Muscle of arm (tissue), 14 donors: ENCODE measurements around the gene PLA2G10. TPM values are rescaled to one million over a fixed set of nuclear protein-coding genes. Genes with fewer than 3 reads are reported as not detected.
"Not testable (repeated sequence)": the region's sequence is repeated elsewhere in the genome, so short reads cannot be mapped to it uniquely, and the experiment has no call there.

Experiments used
- DNase-seq: peaks from one replicate; pipeline ENCODE4 v3.0.0-alpha.2; 2013
- long read RNA-seq, 11 donors: transcript quantifications; one replicate each; lab custom pipeline, GENCODE V29; 2026
- polyA plus RNA-seq, 12 donors: library from polyadenylated mRNA; unstranded; fragments of 120-200 nt; gene quantifications; one replicate each; pipeline ENCODE4 v1.2.1, GENCODE V29; 2013; ENCODE audit not compliant: insufficient read length in 12 of 12

PLA2G10 gene, protein sequence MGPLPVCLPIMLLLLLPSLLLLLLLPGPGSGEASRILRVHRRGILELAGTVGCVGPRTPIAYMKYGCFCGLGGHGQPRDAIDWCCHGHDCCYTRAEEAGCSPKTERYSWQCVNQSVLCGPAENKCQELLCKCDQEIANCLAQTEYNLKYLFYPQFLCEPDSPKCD
- polyA plus RNA-seq = under 1 TPM in 8 of 12 donors, not detected in 4; 0.35 to 0.81 (median 0.44) TPM
- long read RNA-seq, donor 1, partial matches to known transcripts = 0 of 2 reads
- long read RNA-seq, donor 1, other reads (novel, unspliced or antisense) = 0 of 2 reads
- long read RNA-seq, donor 2 = 0 reads
- long read RNA-seq, donor 3 = 0 reads
- long read RNA-seq, donor 4 = 0 reads
- long read RNA-seq, donor 5 = 0 reads
- long read RNA-seq, donor 6 = 0 reads
- long read RNA-seq, donor 7 = 0 reads
- long read RNA-seq, donor 8 = 0 reads
- long read RNA-seq, donor 9 = 0 reads
- long read RNA-seq, donor 10 = 0 reads
- long read RNA-seq, donor 11, partial matches to known transcripts = 54 of 54 reads
- long read RNA-seq, donor 11, other reads (novel, unspliced or antisense) = 0 of 54 reads

DNA sequence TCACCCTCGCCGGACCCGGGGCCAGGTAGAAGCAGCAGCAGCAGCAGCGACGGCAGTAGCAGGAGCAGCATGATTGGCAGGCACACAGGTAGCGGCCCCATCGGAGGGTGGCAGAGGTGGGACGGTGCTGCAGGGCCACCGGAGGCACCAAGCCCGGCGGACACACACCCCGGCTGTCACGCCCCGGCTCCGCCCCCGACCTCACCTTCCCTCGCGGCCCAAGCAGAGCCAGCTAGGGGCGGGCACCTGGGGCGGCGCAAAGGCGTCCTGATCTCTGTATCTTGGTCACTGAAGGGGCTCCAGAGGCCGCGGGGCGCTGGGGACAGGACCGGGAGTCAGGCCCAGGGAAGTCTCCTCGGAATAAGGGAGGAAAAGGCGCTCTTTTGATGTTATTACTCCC is at the start of gene PLA2G10:
TSS of gene PLA2G10 (minus strand) at position 180 of the 400 bp plus-strand sequence. CDS start at position 101, 79 bp downstream.
- DNase-seq = not testable (repeated sequence)

DNA sequence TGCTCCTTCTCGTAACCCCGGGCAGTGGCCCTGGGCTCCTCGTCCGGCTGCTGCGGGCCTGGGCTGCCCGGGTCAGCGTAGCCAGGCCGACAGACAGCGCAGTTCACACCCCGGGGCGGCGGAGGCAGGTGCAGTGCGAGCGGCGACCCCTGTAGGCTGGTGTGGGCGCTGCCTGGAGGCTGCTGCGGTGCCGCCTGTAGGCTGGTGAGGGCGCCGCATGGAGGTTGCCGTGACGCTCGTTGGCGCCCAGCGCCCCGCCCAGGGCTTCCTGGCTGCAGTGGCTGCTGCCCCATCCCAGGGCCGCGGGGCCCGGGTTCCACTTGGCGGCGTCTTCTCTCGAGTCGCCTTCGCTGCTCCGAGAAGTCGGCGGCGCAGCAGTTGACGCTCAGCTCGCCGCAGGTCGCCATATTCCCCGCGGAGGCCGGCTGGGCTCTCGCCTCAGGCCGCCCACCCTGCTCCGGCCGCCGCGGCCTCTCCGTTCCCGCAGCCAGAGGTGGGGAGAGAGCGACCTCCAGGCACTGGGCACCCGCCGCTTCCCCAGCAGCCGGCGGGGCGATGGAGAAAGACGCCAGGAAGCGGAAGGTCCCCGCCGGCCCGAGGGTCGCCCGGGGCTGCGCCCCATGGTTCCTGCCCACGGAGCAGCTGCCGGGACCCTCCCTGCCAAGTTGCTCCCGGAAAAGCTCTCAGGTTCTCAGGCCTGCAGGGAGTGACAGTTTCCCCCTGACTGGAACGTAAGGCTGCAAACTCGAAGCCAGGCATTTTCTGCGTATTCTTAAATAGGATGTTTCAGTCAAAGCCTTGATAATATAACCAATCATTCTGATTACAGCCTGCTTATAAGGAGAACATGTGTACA is 48.4 kb upstream of the PLA2G10 start, which contains the start of gene NPIPA2:
TSS of gene NPIPA2 (plus strand) at position 261 of the 856 bp plus-strand sequence. CDS start 5,533 bp downstream, outside the sequence.
- not testable (repeated sequence) for DNase-seq

DNA sequence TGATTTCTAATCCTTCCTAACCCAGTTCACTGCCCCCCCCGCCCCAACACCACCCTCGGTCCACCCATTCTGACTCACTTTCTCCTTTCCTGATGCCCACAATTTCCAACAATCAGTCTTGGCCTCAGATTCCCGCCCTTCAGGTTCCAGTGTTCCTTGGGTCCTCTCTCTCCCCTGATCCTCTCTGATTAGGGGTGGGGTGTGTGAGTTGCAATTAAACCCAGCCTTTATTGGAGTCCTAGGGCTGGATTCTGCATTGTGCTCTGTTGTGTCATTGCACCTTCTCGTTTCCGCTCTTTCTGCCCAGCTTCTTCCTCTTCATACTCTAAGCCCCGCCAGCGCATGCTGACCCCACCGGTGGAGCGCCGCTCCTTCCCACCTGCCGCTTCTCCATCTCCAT is 47.7 kb upstream of the PLA2G10 start:
- DNase-seq = not testable (repeated sequence)

DNA sequence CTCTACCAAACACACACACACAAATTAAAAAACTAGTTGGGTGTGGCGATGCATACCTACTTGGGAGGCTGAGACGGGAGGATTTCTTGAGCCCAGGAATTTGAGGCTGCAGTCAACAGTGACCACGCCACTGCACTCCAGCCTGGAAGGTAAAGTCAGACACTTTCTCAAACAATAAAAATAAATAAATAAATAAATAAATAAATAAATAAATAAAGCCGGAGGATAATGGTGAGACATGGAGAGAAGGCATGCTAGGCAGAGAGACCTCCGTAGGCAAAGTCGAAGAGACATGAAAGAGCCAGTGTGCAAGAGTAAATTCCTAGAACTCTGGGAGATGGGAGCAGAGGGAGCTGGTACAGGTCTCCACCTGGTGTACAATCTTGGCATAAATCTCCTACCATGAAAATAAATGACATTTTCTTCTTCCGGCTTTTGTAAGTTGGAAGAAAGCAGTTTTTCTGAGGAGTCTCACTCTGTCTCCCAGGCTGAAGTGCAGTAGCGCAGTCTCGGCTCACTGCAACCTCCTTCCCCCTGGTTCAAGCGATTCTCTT is 46.8 kb upstream of the PLA2G10 start:
- not testable (repeated sequence) for DNase-seq

DNA sequence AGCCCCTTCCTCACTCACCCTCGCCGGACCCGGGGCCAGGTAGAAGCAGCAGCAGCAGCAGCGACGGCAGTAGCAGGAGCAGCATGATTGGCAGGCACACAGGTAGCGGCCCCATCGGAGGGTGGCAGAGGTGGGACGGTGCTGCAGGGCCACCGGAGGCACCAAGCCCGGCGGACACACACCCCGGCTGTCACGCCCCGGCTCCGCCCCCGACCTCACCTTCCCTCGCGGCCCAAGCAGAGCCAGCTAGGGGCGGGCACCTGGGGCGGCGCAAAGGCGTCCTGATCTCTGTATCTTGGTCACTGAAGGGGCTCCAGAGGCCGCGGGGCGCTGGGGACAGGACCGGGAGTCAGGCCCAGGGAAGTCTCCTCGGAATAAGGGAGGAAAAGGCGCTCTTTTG is 39.1 kb upstream of the PLA2G10 start:
- not testable (repeated sequence) for DNase-seq

DNA sequence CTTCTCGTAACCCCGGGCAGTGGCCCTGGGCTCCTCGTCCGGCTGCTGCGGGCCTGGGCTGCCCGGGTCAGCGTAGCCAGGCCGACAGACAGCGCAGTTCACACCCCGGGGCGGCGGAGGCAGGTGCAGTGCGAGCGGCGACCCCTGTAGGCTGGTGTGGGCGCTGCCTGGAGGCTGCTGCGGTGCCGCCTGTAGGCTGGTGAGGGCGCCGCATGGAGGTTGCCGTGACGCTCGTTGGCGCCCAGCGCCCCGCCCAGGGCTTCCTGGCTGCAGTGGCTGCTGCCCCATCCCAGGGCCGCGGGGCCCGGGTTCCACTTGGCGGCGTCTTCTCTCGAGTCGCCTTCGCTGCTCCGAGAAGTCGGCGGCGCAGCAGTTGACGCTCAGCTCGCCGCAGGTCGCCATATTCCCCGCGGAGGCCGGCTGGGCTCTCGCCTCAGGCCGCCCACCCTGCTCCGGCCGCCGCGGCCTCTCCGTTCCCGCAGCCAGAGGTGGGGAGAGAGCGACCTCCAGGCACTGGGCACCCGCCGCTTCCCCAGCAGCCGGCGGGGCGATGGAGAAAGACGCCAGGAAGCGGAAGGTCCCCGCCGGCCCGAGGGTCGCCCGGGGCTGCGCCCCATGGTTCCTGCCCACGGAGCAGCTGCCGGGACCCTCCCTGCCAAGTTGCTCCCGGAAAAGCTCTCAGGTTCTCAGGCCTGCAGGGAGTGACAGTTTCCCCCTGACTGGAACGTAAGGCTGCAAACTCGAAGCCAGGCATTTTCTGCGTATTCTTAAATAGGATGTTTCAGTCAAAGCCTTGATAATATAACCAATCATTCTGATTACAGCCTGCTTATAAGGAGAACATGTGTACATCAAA is 9.3 kb upstream of the PLA2G10 start, which contains the start of gene NPIPA3:
TSS of gene NPIPA3 (plus strand) at position 256 of the 856 bp plus-strand sequence. CDS start 5,533 bp downstream, outside the sequence.
- not testable (repeated sequence) for DNase-seq

DNA sequence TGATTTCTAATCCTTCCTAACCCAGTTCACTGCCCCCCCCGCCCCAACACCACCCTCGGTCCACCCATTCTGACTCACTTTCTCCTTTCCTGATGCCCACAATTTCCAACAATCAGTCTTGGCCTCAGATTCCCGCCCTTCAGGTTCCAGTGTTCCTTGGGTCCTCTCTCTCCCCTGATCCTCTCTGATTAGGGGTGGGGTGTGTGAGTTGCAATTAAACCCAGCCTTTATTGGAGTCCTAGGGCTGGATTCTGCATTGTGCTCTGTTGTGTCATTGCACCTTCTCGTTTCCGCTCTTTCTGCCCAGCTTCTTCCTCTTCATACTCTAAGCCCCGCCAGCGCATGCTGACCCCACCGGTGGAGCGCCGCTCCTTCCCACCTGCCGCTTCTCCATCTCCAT is 8.6 kb upstream of the PLA2G10 start:
- not testable (repeated sequence) for DNase-seq

DNA sequence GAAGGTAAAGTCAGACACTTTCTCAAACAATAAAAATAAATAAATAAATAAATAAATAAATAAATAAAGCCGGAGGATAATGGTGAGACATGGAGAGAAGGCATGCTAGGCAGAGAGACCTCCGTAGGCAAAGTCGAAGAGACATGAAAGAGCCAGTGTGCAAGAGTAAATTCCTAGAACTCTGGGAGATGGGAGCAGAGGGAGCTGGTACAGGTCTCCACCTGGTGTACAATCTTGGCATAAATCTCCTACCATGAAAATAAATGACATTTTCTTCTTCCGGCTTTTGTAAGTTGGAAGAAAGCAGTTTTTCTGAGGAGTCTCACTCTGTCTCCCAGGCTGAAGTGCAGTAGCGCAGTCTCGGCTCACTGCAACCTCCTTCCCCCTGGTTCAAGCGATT is 7.8 kb upstream of the PLA2G10 start:
- DNase-seq = not testable (repeated sequence)

DNA sequence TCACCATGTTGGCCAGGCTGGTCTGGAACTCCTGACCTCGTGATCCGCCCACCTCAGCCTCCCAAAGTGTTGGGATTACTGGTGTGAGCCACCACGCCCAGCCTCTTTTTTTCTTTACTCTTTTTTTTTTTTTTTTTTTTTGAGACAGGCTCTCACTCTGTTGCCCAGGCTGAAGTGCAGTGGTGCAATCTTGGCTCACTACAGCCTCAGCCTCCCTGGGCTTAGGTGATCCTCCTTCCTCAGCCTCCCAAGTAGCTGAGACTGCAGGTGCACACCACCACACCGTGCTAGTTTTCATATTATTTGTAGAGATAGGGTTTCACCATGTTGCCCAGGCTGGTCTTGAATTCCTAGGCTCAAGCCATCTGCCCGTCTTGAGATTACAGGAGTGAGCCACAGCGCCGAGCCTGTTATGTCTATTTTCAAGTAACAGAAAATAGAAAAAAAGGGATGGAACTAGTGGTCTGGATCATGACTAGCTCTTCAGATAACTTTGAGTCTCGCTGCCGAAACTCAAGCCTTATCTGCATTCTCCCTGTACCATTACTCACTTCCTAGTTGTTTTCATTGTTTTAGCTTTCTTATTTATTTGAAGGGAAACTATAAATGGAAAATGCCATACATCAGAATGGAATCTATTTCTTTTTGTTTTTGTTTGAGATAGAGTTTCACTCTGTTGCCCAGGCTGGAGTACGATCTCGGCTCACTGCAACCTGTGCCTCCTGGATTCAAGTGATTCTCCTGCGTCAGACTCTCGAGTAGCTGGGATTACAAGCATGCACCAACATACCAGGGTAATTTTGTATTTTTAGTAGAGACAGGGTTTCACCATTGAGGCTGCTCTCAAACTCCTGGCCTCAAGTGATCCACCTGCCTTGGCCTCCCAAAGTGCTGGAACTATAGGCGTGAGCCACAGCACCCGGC is 8.0 kb downstream of the PLA2G10 start:
- DNase-seq = not testable (repeated sequence)

DNA sequence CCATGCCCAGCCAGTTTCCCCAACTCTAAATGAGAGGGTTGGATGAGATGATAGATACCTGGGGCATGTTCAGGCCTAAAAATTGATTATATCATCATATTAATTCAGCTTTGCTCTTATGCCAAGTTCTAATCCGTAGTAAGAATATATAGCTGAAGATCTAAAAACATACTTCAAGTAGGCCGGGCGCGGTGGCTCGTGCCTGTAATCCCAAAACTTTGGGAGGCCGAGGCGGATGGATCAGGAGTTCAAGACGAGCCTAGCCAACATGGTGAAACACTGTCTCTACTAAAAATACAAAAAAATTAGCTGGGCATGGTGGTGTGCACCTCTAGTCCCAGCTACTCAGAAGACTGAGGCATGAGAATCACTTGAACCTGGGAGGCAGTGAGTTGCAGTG is 12.0 kb downstream of the PLA2G10 start:
- DNase-seq = no peak

DNA sequence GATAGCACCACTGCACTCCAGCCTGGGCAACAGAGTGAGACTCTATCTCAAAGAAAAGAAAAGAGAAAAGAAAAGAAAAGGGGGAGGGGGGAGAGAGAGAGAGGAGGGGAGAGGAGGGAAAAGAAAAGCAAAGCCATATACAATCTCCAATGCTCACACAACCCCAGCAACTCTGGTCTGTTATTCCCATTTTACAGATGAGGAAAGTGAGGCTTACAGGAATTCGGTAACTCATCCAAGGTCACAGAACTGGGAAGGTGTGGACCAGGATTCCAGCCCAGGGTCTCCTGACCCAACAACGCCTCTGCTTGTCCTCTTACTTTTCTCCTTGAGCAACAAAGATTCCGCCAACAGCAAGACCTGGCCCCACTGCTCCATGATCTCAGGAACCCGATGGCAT is 13.0 kb downstream of the PLA2G10 start:
- DNase-seq = no peak

DNA sequence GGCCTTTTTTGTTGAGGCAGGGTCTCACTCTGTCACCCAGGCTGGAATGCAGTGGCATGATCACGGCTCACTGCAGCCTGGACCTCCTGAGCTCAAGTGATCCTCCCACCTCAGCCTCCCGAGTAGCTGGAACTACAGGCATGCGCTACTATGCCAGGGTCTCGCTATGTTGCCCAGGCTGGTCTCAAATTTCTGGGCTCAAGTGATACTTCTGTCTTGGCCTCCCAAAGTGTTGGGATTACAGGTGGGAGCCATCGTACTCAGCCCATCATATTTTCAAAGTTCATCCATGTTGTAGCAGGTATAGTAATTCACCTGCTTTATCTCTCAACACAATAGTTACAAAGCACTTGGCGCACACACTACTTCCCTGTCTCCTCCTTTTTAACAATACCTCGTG is 13.7 kb downstream of the PLA2G10 start:
- not testable (repeated sequence) for DNase-seq

DNA sequence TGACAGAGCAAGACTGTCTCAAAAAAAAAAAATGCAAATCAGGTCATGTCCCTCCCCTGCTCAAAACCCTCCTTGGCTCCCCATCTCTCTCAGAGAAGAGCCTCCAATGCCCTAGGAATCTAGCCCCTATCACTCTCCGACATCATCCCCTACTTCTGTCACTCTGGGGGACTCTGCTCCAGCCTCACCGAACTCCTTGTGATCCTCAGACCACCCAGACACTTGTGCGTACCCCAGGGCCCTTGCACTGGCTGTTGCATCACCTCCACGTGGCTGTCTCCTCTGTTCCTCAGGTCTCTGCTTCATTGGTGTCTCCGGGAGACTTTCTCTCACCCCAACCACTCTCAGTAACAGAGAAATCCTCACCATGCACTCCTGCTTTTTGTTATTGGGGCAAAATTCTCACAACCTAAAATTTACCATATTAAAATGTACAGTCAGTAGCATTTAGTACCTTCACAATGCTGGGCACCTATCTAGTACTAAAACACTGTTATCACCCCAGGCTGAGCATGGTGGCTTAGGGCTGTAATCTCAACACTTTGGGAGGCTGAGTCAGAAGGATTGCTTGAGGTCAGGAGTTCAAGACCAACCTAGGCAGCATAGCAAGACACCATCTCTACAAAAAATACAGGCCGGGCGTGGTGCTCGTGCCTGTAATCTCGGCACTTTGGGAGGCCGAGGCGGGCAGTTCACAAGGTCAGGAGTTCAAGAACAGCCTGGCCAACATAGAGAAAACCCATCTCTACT is 15.2 kb downstream of the PLA2G10 start:
- DNase-seq = no peak

DNA sequence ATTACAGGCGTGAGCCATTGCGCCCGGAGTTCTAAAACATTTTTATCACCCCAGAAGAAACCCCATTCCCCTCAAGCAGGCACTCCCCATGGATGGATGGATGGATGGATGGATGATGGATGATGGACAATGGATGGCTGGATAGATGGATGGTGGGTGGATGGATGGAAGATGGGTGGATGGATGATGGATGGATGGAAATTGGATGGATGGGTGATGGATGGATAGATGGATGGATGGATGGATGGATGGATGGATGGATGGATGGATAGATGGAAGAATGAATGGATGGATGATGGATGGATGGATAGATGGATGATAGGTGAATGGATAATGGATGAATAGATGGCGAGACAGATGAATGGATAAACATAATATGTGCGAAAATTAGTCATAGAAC is 16.5 kb downstream of the PLA2G10 start:
- no peak for DNase-seq

DNA sequence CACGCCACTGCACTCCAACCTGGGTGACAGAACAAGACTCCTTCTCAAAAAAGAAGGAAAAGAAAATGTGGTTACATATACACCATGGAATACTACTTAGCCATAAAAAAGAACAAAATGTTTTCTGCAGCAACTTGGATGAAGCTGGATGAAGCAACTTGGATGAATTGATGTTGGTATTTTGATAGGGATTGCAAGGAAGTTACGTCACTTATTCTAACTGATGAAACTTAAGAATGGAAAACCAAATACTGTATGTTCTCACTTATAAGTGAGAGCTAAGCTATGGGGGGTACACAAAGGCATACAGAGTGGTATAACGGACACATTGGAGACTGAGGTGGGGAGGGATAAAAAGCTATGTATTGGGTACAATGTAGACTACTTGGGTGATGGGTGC is 17.5 kb downstream of the PLA2G10 start:
- no peak for DNase-seq

DNA sequence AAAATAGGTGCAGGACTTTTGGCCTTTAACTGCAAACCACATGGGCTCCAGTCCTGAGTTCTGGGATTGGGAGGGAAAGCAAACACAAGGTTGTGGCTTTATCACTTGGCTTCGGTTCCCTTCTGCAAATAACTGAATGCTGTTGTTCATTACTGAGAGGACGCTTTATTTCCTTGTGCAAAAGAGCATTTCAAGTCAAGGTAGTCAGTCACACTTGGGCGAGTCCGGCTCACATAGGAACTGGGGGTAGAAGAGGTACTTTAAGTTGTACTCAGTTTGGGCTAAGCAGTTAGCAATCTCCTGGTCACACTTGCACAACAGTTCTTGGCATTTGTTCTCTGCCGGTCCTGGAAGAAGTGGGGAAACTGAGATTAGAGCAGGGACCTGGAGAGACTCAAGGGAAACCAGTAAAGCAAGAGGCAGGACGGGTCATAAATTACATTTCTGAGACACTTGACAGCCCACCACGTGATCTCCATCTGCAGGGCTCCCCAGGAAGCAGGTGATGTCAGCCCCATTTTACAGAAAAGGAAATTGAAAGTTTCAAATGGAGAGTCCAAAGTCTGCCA is 21.6 kb downstream of the PLA2G10 start:
- no peak for DNase-seq

DNA sequence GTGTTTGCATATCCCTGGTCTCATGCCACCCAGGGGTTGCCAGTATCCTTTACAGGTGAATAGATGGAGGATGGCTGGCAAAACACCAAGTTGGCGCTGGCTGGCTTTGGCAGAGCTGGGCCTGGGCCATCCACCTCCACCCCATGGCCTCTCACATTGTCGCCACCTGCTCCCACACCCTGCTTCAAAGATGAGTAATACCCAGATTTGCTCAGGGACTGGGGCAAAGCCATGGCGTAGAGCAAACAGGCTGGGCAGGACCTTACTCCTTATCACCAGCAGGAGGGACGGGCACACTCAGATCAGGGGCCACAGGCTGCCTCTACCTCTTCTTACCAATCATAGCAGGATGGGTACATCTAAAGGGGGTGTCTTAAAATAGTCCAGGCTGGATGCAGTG is 24.3 kb downstream of the PLA2G10 start:
- DNase-seq = no peak

DNA sequence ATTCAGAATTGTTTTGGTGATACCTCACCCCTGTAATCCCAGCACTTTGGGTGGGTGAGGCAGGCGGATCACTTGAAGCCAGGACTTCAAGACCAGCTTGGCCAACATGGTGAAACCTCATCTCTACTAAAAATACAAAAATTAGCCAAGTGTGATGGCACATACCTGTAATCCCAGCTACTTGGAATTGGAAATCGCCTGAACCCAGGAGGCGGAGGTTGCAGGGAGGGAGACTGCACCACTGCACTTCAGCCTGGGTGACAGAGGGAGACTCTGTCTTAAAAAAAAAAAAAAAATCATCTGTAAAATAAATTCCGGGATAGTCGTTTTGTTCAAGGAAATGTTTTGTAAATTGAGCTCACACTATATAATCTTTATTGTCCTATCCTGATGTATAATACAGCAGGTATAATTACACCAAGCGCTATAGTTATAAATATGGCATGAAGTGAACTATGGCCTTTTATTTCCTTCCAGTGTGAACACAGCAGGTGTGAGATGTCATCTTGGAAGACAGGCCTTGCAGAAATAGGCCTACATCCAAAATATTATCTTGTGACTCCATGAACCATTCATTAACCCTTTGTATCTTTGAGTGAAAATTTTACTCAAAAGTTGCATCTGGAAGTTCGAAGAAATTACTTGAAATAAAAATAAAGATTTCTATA is 25.4 kb downstream of the PLA2G10 start:
- no peak for DNase-seq
